Measurements from ENCODE around the gene KRT16.
A peak's percentile ranks its signal among the peaks of the same experiment; 100 is the strongest.
"Not testable (repeated sequence)": the region's sequence is repeated elsewhere in the genome, so short reads cannot be mapped to it uniquely, and the experiment has no call there.

KRT16 gene

GRCh38 chr17:41612376-41613160, at the start of gene KRT16:
TSS of gene KRT16 (minus strand) at chr17:41612767. CDS start at chr17:41612688, 79 bp downstream.
- not testable (repeated sequence) for DNase-seq (ENCODE audit: low read depth, low spot score)

- no peak for DNase-seq (ENCODE audit: low read depth, low spot score)
These were observed 47.7 kb upstream of the KRT16 start for GRCh38 chr17:41660221-41660711.

- no peak for DNase-seq (ENCODE audit: low read depth, low spot score)
These were observed 47.1 kb upstream of the KRT16 start for GRCh38 chr17:41659427-41660212.

- DNase-seq (ENCODE audit: low read depth, low spot score), result no peak
These were observed 46.3 kb upstream of the KRT16 start for GRCh38 chr17:41658846-41659245.

GRCh38 chr17:41657936-41658335, 45.4 kb upstream of the KRT16 start:
- no peak for DNase-seq (ENCODE audit: low read depth, low spot score)

GRCh38 chr17:41657176-41657754, 44.7 kb upstream of the KRT16 start:
- no peak for DNase-seq (ENCODE audit: low read depth, low spot score)

- no peak for DNase-seq (ENCODE audit: low read depth, low spot score)
These were observed 43.9 kb upstream of the KRT16 start for GRCh38 chr17:41656249-41657023.

- DNase-seq (ENCODE audit: low read depth, low spot score), result no peak
These were observed 43.1 kb upstream of the KRT16 start for GRCh38 chr17:41655611-41656111.

GRCh38 chr17:41654678-41655607, 42.4 kb upstream of the KRT16 start:
- no peak for DNase-seq (ENCODE audit: low read depth, low spot score)

- DNase-seq (ENCODE audit: low read depth, low spot score), result no peak
These were observed 41.5 kb upstream of the KRT16 start for GRCh38 chr17:41653892-41654677.

GRCh38 chr17:41653421-41653820, 40.9 kb upstream of the KRT16 start:
- no peak for DNase-seq (ENCODE audit: low read depth, low spot score)

- DNase-seq (ENCODE audit: low read depth, low spot score), result no peak
These were observed 39.9 kb upstream of the KRT16 start for GRCh38 chr17:41652461-41652970.

- no peak for DNase-seq (ENCODE audit: low read depth, low spot score)
These were observed 39.3 kb upstream of the KRT16 start for GRCh38 chr17:41651625-41652460.

- no peak for DNase-seq (ENCODE audit: low read depth, low spot score)
These were observed 38.4 kb upstream of the KRT16 start for GRCh38 chr17:41650794-41651624.

GRCh38 chr17:41649923-41650519, 37.5 kb upstream of the KRT16 start:
- DNase-seq (ENCODE audit: low read depth, low spot score), result no peak

- peak; percentile 57 for DNase-seq (ENCODE audit: low read depth, low spot score)
These were observed 36.0 kb upstream of the KRT16 start for GRCh38 chr17:41648411-41649195.
